Cerebellar cortex (tissue), 1 donor: Measurements from ENCODE around the gene RIC1.
"Not testable (repeated sequence)": the region's sequence is repeated elsewhere in the genome, so short reads cannot be mapped to it uniquely, and the experiment has no call there.

Source experiments
- DNase-seq: peaks from one replicate; pipeline ENCODE4 v3.0.0-alpha.2; 2015; ENCODE audit warnings: low spot score

The RIC1 gene

DNA sequence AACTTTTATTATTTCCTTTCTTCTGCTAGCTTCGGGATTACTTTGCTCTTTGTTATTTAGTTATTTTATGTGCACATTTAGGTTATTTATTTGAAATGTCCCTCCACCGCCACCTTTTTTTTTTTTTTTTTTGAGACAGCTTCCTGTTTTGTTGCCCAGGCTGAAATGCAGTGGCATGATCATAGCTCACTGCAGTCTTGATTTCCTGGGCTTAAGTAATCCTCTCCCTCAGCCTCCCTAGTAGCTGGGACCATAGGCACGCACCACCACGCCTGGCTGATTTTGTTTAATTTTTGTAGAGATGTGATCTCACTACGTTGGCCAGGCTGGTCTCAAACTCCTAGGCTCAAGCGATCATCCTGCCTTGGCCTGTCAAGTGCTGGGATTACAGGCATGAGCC, 38.5 kb downstream of the RIC1 start:
- no peak for DNase-seq

DNA sequence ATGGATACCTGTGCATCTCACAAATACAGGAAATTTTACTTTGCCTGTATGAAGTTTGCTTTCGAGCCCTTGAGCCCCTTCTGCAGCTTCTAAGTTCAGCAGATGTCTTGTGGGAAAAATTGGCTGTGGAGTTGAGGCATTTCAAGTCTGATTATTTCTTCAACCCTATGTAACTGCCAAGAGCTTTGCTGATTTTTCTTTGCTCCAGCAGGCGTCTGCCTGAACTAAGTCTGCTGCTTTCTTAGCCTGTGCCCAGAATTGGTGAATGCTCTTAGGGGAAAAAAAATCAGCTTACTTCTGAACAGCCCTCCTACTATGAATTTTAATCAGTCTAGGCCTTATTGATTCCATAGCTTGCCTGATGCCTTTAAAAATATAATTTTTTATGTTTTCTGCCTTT, 41.2 kb downstream of the RIC1 start:
- peak; percentile 15 for DNase-seq

DNA sequence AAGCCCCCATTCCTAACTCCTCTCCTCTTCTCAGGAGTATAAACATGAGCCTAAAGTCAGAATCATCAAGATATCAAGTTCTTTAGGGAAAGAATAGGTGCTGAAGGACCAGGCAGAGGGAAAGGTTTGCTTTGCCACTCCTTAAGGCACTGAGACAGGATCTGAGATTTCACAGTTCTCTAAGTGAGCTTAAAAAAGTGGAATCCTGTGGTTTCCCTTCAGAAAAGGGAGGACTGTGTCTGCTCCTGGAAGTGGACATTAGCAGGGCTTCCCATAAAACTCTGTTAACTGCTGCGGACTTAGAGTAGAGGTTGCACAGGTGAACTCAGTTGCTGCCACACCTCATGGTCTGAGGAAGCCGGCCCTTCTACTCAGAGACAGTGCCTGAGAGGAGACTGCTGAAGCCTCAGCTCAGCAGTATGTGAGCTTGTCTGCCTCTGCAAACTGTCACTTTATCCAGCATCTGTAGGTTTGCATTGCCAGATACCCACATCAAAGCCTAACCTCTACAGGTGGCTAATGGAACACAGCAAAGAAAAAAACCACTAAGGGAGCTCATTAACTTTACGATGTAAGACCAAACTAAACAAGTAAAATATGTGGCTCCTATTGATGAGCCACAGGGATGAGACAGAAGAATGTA, 42.9 kb downstream of the RIC1 start:
- DNase-seq, result no peak

- DNase-seq, result not testable (repeated sequence)
Measured at GRCh38 chr9:5675046-5675445, 46.1 kb downstream of the RIC1 start.

- DNase-seq, result not testable (repeated sequence)
Measured at GRCh38 chr9:5683591-5683990, 54.7 kb downstream of the RIC1 start.

- DNase-seq, result no peak
Measured at GRCh38 chr9:5684101-5684500, 55.2 kb downstream of the RIC1 start.

DNA sequence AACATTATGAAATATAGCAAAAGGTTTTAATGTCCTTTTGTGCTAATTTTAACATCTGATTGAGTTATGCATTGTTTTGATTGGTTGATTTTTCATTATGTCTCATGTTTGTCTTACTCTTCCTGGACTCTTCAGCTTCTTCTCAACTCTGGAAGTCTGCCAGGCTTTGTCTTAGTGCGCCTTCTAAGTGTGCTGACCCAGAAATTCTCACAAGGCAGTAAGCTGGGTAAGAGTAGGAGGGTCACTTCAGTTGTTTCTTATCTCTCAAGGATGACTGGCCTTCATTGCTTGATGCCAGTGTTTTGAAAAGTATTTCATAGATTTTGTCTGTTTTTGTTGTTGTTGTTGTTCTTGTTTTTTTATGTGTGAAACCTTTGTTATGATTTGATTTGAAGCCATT, 59.2 kb downstream of the RIC1 start:
- no peak for DNase-seq

GRCh38 chr9:5690278-5690677, 61.4 kb downstream of the RIC1 start:
- no peak for DNase-seq

GRCh38 chr9:5695860-5696259, 67.0 kb downstream of the RIC1 start:
- DNase-seq, result no peak

- DNase-seq, result no peak
Measured at GRCh38 chr9:5696884-5697283, 68.0 kb downstream of the RIC1 start.

DNA sequence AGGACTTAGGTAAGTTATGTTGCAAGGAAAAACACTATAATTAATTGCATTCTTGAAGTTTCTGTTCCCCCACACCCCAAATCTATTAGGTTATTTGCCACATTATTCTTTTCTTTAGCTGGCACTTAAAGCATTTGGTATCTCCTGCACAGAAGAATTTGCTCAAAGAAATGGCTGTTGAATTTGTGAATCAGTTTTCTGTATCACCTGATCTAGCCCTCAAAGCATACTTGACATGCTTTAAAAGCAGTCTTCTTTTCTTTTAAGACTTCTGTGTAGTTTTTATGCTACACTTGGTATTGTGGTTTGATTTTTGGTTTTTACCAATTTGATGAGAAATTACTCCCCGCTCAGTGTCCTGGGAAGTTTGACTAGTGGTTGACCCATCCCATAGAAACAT, 69.1 kb downstream of the RIC1 start:
- no peak for DNase-seq

GRCh38 chr9:5698810-5699556, 70.1 kb downstream of the RIC1 start:
- DNase-seq, result no peak

DNA sequence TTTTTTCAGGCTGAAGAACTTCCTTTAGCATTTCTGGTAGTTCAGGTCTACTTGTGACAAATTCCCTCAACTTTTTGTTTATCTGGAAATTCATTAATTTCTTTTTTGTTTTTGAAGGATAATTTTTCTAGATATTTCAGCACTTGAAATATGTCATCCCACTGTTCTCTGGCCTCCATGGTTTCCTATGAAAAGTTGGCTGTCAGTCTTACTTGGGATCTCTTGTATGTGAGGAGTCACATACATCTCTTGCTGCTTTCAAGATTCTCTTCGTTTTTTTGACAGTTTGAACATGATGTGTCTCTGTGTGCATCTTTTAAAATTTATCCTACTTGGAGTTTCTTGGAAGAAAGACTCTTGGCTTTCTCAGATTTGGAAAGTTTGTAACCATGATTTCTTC, 79.5 kb downstream of the RIC1 start:
- no peak for DNase-seq

- DNase-seq, result no peak
Measured at GRCh38 chr9:5712651-5713390, 83.9 kb downstream of the RIC1 start.

- peak; percentile 54 for DNase-seq
Measured at GRCh38 chr9:5714501-5715401, 85.8 kb downstream of the RIC1 start.

DNA sequence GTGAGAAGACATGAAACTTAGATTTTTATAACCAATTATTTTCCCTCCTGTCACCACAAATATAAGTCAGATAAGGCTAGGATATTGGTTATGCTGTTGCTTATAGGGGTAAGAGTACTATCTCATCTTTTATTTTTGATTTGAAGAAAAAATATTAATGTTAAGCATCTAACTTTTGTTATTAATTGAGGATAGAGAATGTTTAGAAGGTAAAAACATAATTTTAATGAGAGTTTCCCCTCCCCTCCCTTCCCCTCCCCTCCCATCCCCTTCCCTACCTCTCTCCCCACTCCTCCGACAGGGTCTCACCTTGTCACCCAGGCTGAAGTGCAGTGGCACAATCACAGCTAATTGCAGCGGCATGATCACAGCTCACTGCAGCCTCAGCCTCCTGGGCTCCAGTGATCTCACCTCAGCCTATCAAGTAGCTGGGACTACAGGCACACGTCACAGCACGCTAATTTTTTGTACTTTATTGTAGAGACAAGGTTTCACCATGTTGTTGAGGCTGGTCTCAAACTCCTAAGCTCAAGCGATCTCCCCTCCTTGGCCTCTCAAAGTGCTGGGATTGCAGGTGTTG, 86.7 kb downstream of the RIC1 start:
- DNase-seq, result no peak

GRCh38 chr9:5717434-5717833, 88.5 kb downstream of the RIC1 start:
- DNase-seq, result not testable (repeated sequence)

DNA sequence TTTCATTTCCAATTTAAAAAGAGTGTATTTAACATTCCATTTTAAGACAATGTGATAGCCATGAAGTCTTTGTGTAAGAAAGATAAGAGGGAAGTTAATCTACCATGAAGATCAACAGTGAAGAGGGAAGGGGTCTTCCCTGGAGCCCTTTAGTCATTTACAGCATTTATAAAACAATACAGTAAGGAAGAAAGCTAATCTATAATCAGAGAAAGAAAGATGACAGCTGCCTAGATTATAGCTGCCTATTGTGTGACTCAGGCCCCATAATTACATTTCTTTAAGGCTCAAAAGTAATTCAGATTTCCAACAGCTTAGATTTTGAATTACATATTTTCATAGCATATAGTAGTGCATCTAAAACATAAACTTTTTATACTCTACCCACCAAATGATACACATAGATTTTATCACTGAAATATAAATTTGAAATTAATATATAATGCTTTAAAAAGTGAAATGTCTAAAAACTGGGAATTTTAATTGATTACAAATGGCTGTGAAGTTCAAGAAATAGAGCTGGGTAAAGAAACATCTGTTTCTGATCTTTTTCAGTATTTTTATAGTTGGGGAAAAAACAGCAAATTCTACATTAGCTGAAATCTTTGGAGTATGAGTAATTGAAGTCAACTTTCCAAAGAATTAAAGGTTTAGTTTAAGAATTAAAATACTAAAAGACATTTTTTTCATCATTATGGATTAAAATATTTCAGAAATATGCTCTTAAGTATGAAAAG, 89.6 kb downstream of the RIC1 start:
- no peak for DNase-seq

DNA sequence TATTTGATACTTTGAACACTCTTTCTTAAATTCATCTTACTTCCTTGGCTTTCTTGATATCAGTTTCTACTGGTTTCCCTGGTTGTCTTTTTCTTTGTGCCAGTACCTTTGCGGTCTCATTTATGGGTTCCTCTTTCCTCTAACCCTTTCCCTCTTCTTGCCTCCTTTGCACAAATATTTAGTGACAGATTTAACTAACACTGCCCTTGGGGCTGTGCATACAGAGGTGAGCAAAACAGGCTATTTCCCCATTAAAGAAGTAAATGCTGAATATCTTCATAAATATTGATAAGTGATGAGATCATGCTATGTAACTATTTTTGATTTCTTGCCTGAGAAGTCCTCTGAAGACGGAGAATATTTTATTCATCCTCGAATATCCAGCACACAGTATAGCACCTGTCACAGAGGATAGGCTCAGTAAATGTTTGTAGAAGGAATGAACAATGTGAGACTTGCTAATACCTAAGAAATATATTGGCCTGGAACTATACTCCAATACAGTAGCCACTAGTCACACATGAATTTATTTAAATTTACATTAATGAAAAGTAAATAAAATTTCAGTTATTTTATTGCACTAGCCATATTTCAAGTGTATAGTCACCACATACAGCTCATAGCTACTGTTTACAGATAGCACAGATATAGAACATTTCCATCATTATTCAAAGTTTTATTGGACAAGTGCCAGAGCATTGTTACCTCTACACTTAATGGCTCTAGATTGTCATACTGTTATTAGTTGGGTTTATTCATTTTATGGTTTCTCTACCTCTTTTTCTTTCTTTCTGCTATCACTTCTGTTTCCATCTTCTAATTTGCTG, 90.4 kb downstream of the RIC1 start:
- no peak for DNase-seq

DNA sequence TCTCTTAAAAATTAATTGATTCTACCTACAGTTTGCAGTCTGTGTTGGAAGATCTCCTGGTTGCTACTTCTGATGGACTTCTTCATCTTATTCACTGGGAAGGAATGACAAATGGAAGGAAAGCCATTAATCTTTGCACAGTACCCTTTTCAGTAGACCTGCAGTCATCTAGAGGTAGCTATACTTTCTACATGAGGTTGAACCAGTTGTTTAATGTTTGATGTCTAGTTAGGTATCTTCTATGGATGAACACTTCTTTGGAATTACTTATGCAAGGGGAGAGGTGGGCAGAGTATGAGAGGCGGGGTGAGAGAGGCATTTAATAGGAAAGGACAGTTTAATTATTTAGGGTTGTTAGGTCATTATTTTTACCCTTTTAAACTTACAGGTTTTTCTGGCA, 91.2 kb downstream of the RIC1 start:
- no peak for DNase-seq
